Hypothalamus (tissue), 51 donors: Measurements from ENCODE around the gene NMNAT2.
A peak's percentile ranks its signal among the peaks of the same experiment; 100 is the strongest.

Source experiments
- DNase-seq, 51 donors: peaks; one replicate each; lab custom pipeline; 2025; lab: John Stamatoyannopoulos, UW

The NMNAT2 gene

DNA sequence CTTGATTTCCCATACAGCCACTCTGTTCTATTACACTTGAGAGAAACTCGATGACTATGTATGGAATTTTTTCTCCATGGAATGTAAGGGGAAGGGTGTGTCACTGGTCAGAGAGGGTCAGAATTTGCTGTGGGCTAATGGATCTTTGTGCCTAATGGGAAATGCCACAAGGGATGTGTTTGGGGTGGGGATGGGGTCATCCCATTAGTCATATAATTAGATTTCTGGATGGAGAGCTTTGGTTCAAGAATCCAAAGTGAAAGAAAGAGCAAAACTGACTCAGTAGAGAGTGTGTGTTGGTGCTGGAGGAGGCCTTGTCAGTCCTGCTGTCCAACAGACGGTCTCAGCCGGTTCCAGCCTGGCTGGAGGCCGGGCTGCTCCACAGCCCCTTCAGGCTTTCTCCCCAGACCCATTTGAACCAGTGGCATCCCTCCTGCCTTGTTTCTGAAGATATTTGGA is 145.8 kb downstream of the NMNAT2 start:
- DNase-seq: no peak

DNA sequence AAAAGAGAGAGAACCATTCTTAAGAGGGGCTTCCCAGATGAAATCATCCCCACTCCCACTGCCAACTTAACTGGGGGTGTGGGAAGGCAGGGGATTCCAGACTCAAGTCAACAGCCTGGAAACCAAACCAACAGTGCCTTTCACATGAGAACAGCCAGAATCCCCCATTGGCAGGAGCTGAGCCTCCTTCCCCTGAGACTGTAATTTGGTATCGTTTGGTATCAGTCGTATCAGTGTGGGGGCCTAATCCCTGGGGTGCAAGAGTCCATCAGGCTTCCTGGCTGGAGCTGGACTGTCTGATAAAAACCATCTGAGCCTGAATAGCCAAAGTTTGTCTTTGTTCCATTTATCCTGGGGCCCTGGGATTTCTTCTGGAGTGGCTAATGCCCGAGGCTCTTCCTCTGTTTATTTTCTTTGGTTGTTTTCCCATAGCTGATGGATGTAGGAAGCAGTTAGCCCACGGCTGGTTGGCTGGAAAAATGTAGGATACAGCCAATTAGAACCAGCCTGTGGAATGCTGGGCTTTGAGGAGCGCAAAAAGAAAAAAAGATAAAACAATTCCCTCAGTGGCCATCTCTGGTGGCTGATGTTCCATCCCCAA is 147.5 kb downstream of the NMNAT2 start:
- no peak for DNase-seq

DNA sequence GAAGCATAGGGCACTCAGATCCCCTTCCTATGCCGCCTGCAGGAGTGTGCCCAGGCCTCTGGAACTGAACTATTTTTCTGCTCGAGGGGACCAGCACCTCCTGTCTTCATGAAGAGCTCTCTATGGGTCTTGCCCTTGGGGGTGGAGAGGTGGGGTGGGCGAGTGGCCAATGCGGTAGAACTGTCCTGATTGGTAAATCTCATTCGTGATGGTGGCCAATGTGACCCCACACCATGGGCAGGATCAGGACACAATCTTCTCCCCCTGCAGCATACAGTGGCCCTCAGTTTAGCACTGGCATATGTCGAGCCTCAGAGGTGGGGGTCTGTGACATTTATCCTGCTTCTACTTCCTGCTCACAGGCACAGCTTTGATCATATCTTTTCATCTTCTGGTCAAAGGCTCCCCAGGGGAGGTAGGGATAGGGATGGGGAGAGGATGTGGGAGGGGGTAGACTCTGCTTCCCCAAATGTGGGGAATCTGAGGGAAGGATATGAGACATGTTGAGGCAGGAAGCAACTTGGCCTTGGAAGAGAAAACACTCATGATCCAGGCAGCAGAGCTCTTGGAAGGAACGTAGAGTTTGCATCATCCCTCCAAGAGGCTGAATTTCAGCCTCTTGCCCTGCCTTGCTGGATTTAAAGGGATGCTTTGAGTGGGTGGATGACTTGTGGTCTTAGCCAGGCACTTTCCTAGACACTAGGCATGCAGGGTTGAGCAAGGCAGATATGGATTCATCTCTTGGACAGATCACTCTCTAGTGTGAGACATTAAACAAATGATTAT is 150.3 kb downstream of the NMNAT2 start:
- DNase-seq: no peak

DNA sequence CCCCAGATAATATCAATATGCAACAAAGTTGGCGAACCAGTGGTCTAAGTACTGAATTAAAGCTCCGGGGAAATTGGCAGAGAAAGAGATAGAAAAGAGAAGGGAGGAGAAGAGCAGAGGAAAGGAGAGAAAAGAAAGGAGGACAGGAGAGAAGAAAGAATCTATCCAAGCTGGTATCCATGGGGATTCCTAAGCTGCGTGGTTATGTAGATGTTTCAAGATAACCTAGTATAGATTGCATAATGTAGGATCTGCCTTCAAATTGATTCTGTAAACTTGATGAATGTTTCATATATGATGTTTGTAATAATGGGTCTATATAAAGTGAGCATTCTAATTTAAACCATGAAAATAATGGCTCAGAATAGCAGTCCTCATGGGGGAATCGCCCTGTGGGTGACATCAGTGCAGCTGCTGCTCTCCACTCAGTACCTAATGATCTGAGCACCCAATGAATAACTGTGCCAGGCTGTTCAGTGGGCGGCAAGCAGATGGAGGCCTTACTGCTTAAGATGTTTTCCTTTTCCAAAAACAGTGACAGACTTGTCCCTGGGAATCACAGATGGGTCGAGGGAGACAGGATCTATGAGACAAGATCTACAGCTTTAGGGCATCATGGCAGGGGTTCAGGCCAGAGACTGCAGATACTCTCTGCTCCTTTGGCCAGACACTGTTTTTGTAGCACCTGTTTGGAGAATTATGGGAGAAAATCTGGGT is 154.1 kb downstream of the NMNAT2 start:
- peak in 1 of 51 donors; percentile 37 for DNase-seq

DNA sequence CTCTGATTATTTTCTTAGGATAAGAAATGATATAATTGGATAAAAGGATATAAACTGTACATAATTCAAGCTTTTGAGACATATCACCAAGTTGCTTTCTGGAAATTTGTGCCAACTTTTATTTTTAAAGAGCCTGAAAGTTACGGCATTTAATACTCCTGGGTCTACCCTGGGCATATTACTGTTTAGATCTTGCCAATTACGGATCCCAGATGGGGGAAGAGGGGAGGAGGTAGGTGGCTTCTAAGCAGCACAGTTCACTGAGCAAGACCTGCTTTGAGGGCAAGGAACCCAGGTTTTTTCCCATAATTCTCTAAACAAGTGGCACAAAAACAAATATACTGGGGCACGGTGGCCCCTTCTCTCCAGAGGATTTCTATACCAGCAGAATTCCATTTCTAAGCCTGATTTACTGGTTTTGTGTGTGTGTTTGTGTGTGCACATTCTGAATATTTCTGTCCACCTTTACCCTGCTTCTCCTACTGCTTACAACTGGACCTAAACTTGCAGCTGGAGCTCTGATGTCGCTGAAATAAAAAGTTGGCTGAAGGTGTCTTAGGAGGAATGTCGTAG is 155.5 kb downstream of the NMNAT2 start:
- no peak for DNase-seq

DNA sequence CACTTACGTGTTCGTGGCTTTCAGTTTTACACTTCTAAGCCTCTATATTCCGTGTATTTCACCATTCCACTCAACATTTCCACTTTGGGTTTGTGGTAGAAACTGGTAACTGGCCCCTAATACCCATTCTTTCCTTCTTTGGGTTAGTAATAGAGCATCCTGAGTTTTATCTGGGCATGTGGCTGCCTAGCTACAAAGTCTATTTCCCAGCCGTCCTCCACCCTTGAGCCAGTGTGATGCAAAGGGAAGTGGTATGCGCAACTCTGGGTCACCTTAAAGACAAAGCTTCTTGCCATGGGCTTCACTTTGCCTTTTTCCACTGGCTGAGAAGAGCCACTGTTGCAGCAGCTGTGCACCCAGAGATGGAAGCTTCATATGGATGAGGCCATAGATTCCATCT is 158.3 kb downstream of the NMNAT2 start:
- DNase-seq: no peak

DNA sequence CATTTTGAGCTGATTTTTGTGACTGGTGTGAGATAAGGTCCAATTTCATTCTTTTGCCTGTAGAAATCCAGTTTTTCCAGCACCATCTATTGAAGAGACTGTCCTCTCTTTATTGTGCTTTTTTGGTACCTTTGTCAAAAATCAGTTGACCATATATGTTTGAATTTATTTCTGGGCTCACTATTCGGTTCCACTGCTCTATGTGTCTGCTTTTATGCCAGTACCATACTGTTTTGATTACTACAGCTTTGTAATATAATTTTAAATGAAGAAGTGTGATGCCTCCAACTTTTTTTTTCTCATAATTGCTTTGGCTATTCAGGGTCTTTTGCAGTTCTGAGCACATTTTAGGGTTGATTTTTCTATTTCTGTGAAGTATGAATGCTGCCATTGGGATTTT is 163.1 kb downstream of the NMNAT2 start:
- DNase-seq: no peak

DNA sequence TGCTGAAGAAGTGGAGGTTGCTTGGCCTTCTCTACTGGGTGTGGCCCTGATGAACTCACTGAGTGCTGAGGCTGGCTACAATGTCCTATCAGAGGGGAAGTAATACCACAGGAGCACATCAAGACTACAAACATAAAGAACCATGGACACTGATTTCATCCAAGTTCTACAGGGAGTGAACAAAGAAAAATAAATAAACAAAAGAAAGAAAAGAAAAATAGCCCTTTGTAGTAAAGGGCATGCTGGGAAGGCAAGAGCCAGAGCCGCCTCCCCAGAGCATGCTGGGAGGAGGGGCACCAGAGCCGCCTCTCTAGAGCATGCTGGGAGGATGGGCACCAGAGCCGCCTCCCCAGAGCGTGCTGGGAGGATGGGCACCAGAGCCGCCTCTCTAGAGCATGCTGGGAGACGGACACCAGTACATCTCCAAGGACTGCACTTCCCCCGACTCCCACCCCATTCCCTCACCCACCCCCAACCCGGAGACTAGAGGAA is 166.2 kb downstream of the NMNAT2 start:
- DNase-seq: no peak

DNA sequence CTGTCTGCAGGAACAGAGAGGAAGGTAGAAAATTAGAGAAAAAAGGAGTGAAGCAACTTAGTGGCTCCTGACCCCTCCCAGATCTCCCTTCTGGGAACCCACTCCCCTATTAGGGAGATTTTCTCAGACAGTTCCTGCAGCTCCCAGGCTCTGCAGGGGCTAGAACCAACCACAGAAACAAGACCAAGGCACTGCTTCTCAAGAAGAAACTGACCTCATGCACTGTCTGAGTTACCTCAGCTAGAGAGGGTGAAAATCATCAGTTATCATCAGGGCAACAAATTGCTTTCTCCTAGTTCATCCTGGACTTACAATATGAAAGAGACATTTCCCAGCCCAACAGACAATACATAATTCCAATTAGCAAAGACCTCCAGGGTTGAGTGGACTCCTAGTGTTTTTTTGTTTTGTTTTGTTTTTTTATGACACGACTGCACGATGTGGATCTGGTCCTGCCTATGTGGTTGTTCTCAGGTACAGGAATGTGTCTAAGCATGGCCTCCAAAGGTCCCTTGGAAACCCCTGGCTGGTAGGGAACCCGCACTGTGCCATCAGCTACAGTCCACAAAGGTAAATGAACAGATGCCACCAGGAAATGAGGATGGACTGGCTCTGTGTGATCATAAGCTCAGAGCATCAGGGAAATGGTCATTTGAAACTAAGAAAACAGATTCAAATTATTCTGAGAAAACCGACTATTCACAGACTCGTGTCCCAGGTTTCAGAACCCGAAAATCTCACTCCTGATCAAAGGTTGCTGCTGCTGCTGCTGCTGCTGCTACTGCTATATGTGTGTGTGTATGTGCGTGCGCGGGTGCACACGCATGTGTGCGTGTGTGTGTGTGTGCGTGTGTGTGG is 166.8 kb downstream of the NMNAT2 start:
- no peak for DNase-seq

DNA sequence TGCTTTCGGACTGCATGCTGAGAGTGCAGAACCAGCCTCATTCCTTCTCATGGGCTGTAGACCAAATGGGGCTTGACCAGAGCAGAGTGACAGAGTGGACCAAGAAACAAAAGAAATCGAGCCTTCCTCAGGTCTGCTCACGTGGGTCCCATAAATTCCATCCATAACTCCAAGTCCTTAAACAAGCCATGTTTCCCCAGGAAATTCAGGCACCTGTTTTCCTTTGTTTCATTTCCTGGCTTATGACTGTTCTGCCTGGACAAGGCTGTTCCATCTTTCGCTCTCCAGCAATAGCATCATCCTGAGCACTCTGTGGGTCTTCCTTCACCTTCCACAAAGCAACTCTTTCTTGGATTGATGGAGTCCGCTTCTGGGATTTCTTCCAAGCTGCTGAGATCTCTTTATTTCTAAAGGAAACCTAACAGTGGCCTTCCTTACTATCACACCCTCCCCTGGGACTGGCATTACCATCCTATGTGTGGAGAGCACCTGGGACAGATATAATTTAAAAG is 168.2 kb downstream of the NMNAT2 start:
- no peak for DNase-seq

DNA sequence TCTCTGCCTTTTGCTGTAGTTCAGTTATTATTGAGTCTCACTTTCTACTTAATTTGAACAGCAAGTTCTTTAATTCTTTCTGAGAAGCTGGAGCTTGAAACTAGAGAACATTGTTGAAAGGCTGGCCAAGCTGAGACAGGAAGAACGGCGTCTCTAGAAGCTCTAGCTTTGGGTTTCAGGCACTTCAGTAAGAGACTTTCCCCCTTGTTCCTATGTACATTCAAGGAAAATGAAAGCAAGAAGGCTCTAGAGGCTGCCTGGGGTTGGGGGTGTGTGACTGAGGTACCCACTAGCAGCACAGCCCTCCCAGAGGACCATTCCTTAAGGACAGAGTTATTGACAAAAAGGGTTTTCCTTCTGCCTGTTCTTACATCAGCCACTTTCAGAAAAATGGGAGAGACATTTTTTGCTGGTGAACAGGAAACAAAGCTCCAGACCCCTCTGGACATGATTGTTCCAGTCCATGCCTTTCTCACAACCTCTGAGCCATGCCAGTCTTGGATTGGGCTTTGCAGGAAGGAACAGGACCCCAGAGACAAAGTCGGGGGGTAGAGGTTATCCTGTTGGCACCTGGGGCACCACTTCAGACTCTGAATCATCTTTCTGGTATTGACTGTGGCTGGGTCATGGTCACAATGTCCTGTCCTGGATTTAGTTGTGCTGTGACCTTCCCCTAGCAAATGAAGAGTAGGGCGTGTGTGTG is 169.0 kb downstream of the NMNAT2 start:
- DNase-seq: no peak

DNA sequence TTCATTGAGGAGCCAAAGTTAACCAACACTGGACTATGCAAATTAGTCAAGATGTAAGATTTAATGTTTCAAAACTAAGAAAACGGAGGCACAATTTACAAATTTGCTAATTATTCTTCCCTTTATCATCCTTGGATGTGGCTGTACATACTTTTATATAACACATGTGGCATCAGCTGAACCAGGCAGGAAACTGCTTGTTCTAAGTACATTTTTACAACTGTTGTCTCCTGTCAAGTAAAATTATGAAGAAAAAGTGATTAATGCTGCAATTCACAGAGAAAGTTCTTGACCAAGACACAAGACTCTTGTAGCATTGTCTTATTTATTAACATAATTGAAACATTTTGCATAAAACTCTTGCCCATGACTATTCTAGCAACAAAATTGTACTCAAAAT is 170.2 kb downstream of the NMNAT2 start:
- no peak for DNase-seq

DNA sequence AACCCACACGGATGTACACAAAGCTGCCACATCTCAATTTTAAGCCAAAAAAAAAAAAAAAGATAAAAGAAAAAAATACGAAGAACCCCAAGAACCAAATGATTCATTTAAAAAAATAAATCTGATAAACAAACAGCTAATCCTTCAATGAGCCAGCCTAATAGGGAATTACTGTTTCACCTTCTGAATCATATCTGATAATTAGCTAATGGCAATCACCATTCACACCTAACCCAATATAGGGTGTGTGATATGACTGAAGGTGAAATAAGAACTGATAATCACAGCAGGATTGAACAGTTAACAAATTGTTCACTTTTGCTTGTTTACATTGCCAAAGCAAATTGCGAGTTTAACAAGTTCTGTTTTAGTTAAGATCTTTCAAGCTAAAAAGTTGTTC is 170.7 kb downstream of the NMNAT2 start:
- no peak for DNase-seq

DNA sequence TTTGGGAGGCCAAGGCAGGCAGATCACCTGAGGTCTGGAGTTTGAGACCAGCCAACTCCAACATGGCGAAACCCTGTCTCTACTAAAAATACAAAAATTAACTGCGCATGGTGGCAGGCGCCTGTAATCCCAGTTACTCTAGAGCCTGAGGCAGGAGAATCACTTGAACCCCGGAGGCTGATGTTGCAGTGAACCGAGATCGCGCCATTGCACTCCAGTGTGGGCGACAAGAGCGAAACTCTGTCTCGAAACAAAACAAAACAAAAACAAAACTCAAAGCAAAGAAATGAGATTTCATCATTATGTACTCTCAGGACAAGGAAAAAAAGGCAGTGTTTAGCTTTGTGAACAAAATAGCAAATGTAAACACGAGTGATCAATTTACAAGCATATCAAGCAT is 171.1 kb downstream of the NMNAT2 start:
- no peak for DNase-seq

DNA sequence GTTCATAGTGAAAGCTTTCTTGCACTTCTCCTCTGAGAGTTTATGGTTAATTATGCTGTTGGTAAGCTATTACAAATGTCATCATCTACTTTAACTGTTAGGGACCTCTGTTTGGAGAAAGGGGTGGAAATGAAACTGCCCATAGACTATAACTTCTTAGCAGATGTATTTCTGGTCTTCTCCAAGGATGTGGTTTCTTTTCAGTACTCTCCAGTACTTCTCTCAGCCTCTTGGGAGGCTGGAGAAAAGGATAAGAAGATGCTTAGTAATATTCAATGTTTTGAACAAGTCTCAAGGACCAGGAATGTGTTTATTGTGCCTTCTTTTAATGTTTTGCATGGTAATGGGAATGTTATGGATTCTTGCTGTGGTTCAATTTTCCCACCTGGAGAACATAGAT is 171.7 kb downstream of the NMNAT2 start:
- DNase-seq: no peak

DNA sequence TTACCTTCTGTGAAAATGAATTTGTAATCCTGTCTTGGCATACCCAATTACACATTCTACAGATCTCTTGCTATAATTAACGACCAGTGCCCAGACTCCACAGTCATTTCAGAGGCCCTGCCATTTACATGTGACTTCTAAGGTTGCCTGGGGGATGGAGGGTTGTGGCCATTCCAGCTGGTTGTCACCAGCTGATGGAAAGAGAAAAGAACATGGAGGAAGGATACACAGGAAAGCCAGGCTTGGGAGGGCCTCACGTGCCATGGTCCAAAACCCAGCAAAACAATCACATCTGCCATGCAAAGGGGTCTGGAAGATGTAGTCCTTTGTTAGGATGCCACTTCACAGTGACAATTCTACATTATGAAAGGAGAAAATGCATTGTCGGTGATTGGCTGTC is 172.8 kb downstream of the NMNAT2 start:
- no peak for DNase-seq

DNA sequence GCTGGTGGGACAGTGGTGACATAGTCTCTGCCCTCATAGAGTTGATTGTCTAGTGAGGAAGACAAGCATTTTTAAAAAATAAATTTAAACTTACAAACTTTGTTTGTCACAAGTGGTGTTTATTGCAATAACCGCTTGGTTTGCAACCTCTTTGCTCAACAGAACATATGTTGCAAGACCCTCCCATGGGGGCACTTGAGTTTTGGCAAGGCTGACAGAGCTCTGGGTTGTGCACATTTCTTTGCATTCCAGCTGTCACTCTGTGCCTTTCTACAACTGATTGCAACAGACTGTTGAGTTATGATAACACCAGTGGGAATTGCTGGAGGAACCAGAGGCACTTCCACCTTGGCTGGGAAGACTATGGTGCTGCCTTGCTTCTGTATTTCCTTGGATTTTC is 173.7 kb downstream of the NMNAT2 start:
- DNase-seq: no peak

DNA sequence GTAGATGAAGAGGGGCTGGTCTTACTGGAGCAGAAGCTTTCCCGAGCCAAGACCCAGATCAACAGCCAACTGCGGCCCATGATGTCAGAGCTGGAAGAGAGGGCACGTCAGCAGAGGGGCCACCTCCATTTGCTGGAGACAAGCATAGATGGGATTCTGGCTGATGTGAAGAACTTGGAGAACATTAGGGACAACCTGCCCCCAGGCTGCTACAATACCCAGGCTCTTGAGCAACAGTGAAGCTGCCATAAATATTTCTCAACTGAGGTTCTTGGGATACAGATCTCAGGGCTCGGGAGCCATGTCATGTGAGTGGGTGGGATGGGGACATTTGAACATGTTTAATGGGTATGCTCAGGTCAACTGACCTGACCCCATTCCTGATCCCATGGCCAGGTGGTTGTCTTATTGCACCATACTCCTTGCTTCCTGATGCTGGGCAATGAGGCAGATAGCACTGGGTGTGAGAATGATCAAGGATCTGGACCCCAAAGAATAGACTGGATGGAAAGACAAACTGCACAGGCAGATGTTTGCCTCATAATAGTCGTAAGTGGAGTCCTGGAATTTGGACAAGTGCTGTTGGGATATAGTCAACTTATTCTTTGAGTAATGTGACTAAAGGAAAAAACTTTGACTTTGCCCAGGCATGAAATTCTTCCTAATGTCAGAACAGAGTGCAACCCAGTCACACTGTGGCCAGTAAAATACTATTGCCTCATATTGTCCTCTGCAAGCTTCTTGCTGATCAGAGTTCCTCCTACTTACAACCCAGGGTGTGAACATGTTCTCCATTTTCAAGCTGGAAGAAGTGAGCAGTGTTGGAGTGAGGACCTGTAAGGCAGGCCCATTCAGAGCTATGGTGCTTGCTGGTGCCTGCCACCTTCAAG is 174.8 kb downstream of the NMNAT2 start:
- DNase-seq: no peak
